HG02884 (cell line): ENCODE measurements around the gene OR51B6.
"Not testable (repeated sequence)": the region's sequence is repeated elsewhere in the genome, so short reads cannot be mapped to it uniquely, and the experiment has no call there.

Experiments used
- ATAC-seq: cut with Tn5 transposase; IDR thresholded peaks from one replicate; pipeline ENCODE4 v1.9.1; 2021; ENCODE audit warnings: mild to moderate bottlenecking, moderate library complexity; ENCODE audit not compliant: unreplicated experiment

Gene OR51B6, protein sequence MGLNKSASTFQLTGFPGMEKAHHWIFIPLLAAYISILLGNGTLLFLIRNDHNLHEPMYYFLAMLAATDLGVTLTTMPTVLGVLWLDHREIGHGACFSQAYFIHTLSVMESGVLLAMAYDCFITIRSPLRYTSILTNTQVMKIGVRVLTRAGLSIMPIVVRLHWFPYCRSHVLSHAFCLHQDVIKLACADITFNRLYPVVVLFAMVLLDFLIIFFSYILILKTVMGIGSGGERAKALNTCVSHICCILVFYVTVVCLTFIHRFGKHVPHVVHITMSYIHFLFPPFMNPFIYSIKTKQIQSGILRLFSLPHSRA

DNA sequence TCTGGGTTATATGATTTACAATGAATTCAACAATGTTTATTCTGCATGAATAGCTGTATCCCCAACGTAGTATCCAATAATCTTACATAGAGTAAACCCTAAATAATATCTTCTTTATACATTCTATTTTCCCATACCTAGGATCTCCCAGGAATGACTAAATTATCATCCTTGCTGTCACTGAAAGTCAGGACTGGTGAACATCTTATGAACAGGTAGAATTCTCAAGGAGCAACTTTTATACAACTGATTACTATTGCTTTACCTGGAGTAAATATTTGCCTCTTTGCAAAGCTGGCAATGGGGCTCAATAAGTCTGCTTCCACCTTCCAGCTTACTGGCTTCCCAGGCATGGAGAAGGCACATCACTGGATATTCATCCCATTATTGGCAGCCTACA, at the start of gene OR51B6:
OR51B6 (plus strand) TSS at position 301 of the 400 bp plus-strand sequence; CDS start at position 301, 0 bp downstream.
- no peak for ATAC-seq

DNA sequence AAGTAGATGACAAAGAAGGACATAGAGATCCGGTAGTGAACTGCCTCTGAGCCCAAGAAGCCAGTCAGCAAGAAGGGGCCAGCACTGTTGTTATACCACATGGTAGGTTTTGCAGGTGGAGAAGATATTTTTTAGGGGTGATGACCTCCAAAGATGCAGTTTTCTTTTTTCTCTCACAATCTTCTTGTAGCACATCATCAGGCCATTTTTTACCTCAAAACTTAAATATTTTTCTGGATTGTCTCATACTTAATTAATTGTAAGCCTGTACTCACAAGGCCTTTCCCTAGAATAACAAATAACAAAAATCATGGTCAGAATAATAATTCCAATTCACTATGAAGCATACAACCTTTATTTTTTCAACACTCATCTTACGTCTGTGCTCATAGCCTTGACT, 49.5 kb upstream of the OR51B6 start, which contains the start of gene OR51B4:
OR51B4 (minus strand) TSS at position 101 of the 400 bp plus-strand sequence; CDS start at position 101, 0 bp downstream.
- ATAC-seq, result no peak

DNA sequence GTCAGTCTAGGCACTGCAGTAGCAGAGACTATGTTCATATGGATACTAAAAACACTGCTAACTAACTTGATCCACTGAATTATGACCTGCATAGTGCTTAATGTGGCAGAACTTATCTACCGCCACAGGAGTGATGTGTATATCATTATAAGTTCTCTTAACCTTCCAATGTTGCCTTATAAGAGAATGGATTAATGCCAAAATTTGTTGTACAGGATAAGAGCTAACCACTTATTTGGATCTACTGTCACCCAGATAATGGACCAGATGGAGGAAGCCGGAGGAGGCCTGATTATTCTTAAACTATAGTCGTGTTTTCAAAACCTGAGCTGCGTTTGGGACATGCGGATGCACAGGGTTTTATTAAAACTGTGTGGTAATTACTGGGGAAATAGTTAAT, 47.7 kb upstream of the OR51B6 start:
- no peak for ATAC-seq

DNA sequence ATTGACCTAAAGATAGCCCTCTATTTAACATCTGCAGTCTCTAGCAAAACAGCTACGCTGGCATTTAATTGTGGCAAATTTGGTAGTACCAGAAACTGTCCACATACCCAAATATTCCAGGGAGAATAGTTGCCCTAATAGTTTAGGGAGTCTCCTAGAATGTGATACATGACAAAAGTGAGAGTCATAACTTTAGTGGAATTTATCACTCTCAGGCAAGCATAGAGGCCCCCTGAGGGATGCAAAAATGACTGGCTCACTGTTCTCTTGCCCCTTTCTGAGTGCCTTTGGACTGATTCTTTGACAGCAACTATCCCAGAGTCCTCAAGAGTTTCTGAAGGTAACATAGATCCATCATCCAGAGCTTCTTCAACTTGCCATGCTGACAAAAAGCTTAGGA, 47.3 kb upstream of the OR51B6 start:
- ATAC-seq, result no peak

DNA sequence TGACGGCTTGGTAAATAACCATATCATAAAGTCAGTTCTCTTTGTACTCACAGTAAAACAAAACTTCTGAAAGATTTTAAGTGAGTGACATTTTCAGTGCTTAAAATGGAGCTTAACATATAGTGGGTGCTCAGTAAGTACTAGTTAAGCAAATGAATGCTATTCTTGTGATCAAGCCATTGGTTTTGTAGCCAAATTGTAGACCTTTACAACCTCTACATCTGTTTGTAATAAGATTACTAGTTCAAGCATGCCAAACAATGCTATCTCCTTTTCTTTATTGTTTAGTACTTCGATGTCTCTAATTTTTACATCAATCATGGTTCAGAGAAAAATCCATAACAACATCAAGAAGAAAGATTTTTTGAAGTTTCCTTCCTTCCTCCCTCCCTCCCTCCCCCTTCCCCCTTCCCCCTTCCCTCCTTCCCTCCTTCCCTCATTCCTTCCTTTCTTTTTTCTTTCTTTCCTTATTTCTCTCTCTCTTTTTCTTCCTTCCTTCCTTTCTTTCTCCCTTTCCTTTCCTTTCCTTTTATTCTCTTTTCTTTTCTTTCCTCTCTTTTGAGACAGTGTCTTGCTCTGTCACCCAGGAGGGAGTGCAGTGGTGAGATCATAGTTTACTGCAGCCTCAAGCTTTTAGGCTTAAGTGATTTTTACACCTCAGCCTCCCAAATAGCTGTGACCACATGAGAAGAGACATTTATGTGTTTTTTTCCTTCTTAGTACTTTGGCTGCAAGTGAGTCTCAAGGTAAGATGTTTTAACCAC, 43.9 kb upstream of the OR51B6 start:
- no peak for ATAC-seq

DNA sequence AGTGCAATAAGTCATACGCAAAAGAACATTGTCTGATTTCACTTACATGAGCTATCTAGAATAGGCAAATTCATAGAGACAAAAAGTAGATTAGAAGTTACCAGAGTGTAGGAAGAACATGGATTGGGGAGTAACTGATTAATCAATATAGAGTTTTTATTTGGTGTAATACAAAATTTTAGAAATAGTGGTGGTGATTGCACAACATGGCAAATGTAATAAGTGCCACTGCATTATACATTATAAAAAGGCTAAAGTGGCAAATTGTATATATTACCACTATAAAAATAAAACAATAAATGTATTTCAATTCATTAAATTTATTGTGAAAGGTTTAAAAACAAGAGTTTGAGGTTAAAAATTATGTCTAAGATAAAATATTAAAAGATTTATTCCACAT, 40.9 kb upstream of the OR51B6 start:
- no peak for ATAC-seq

DNA sequence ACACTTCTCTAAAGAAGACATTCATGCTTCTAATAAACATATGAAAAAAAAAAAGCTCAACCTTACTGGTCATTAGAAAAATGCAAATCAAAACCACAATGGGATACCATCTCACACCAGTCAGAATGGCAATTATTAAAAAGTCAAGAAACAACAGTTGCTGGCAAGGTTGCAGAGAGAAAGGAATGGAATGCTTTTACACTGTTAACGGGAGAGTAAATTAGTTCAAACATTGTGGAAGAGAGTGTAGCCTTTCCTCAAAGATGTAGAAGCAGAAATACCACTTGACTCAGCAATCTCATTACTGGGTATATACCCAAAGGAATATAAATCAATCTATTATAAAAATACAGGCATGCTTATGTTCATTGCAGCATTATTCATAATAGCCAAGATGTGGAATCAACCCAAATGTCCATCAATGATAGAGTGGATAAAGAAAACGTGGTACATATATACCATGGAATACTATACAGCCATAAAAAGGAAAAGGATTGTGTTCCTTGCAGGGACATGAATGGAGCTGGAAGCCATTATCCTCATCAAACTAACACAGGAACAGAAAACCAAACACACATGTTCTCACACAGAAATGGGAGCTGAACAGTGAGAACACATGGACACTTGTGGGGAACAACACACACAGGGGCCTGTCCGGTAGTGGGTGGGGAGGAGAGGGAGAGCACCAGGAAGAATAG, 37.8 kb upstream of the OR51B6 start:
- not testable (repeated sequence) for ATAC-seq

DNA sequence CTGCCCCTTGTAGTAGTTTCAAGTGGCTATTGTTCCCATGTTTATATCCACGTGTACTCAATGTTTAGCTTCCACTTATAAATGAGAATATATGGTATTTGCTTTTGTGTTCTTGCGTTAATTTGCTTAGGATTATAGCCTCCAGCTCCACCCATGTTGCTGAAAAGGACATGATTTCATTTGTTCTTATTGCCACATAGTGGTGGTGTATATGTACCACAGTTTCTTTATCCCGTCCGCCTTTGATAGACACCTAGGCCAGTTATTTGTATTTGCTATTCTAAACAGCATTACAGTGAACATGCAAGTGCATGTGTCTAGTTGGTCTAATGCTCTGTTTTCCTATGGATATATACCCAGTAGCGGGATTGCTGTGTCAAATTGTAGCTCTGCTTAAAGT, 34.0 kb upstream of the OR51B6 start:
- ATAC-seq, result no peak

DNA sequence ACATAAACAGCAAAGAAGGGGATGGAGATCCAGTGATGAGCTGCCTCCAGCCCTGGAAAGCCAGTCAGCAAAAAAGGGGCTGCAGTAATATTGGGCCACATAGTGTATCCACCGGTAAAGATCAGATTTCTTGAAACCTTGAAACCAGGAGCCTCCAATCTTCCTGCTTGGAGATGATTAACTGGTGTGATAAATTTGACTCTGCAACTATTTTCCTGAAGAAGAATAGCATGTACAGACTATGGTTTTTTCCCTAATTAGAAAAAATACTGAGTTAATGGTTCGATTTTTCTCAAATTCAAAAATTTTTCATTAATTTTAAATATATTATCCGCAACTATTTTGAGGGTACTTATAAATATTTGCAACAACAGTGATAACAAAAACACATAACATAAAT, 27.1 kb upstream of the OR51B6 start, which contains the start of gene OR51B2:
OR51B2 (minus strand) TSS at position 101 of the 400 bp plus-strand sequence; CDS start at position 101, 0 bp downstream.
- ATAC-seq, result no peak

DNA sequence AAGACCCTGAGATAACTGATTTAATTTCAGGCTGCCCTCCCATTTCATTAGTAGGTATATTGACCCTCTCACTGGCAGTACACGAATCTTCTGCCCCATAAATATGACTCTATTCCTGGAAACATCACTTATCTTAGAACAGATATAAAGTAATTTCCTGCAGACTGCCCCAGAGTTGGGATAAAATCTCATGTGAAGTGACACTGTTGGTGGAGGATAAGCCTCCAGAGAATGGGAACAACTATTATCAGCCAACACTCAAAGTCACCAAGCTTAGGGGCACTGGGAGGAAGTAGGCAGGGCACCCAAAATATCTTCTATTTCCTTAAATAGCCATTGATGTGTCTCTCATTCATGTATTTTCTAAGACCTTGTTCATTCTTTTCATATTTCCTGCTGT, 16.1 kb upstream of the OR51B6 start:
- ATAC-seq, result no peak

DNA sequence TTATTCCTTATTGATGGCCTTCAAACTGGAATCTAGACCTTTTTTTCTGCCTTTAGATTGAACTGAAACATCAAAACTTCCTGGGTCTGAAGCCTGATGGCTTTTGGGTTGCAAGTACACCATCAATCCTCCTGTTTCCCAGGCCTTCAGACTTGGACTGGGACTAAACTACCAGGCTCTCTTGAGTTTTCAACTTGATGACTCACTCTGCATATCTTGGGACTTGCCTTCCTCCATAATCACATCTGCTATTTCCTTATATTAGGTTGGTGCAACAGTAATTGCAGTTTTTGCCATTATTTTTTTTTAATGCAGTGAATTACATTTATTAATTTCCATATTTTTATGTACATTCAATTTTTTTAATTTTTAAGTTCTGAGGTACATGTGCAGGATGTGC, 15.0 kb upstream of the OR51B6 start:
- no peak for ATAC-seq

DNA sequence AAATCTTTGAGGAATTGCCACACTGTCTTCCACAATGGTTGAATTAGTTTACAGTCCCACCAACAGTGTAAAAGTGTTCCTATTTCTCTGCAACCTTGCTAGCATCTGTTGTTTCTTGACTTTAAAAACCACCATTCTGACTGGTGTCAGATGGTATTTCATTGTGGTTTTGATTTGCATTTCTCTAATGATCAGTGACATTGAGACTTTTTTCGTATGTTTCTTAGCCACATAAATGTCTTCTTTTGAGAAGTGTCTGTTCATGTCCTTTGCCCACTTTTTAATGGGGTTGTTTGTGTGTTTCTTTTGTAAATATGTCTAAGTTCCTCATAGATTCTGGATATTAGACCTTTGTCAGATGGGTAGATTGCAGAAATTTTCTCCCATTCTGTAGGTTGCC, 14.1 kb upstream of the OR51B6 start:
- not testable (repeated sequence) for ATAC-seq

DNA sequence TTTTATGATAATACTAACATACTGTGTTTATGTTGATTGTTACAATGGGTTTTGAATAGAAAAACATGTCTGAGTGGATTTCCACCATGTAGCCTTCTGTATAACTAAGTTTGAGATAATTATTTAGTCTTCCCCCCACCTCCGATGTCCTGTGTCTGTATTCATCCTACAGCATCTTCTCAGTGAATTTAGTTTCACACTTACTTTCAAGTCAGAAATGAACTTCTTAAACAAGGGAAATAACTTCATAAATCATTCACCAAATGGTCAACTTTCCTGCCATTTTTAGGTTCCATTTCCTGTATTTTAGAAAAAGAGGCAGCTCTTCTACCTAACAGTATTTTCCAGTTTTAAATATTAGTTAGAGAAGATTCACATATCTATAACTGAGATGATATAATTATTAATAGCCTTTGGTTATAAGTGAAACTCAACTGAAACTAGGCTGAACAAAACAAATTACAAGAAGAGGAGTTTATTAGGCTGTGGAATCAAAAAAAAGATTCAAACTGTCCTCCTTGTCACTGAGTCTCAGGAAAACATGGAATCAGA, 11.5 kb upstream of the OR51B6 start:
- no peak for ATAC-seq

DNA sequence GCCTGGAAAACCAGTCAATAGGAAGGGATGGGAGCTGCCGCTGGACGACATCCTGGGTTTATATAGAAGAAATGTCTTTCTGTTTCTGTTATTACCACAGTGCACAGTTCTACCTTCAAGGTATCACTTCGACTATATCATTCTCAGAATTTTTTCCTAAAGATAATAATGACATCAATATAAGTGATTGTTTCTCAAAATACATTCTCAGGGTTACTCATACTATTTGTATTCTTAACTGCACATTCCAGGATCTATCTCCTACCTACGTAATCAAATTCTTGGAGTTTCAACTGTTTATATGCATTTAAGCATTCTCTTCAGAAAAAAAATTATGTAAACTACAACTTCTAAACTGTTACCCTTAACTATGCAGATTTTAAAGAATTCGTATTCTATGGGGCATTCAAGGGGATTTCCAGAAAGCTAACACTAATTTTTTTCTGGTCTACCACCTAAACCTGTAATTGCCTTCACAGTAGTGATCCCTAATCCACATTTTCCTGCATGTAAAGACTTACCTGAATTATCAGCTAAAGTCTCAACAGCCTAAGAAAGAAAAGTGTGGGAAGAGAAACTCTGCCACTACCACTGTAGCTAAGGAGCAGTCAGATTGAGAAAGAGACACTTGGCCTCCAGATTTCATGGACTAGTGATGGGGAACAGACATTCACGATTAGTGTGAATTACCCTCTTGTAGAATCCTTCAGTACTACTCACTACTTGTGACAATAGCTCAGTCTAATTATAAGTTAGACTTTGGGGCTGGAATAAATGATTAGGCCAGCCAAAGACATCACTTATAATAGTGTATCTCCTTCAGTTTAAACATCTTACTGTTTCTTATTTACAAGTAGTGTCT, 7.6 kb upstream of the OR51B6 start, which contains the start of gene OR51B5:
OR51B5 (minus strand) TSS at position 51 of the 862 bp plus-strand sequence; CDS start at position 51, 0 bp downstream.
- ATAC-seq, result no peak

DNA sequence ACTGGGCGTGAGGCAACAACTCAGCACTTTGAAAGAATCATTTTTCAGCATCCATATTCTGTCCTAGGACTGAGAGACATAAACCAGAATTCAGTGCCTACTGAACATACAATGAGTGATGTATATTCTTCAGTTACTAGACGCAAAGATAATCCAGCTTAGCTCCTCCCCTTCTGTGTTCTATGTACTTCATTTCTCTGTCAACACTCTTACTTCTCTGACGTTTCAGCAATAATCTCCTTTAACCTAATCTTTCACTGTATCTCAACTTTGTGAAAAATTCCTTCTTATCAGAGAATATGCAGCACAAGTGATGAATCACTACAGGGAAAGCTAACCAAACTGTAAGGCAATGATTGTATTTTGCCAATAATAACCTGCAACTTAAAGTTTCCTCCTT, 5.5 kb upstream of the OR51B6 start:
- no peak for ATAC-seq

DNA sequence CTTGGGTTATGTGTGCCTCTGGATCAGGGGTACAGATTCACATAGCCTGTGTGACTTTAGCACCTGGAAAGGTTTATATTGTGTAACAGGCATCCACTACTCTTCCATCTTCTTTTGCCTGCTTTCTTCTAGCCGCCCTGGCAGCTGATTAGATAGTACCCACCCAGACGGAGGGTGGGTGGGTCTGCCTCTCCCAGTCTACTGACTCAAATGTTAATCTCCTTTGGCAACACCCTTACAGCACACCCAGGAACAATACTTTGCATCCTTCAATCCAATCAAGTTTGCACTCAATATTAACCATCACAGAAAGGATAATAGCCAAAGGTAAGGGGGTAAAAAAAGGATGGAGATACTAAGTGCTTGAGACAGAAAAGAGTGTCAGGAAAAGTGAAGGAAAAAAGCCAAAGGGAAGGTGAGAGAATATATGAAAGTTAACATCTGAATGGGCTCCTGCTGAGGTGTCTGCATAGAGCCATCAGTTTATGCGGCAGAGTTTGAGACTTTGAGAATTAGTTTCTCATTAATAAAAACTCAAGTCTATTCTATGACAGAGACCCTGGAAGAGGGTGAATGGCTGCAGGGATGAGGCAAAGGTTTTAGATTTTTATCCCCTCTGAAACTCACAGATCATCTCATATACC, 2.6 kb upstream of the OR51B6 start:
- no peak for ATAC-seq

DNA sequence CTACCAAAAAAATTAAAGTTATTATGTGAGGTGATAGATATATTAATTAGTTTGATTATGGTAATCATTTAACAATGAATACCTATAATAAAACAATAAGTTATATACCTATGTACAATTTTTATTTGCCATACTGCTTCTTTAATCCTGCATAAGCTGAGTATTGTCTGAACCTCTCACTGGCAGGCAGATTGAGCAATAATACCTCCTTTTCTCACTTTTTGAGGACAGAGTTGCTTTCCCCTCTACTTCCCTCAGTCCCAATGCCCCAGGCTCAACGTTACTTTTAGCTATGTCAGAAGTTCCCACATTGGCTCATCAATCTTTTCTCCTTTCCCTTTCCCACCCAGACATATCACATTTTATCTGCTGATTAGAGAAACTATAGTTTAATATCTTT, 1.8 kb upstream of the OR51B6 start:
- ATAC-seq, result no peak

DNA sequence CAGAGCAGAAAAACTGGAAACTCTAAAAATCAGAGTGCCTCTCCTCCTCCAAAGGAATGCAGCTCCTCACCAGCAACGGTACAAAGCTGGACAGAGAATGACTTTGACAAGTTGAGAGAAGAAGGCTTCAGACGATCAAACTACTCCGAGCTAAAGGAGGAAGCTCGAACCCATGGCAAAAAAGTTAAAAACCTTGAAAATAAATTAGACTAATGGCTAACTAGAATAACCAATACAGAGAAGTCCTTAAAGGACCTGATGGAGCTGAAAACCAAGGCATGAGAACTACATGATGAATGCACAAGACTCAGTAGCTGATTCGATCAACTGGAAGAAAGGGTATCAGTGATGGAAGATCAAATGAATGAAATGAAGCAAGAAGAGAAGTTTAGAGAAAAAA, 4.7 kb downstream of the OR51B6 start:
- not testable (repeated sequence) for ATAC-seq

DNA sequence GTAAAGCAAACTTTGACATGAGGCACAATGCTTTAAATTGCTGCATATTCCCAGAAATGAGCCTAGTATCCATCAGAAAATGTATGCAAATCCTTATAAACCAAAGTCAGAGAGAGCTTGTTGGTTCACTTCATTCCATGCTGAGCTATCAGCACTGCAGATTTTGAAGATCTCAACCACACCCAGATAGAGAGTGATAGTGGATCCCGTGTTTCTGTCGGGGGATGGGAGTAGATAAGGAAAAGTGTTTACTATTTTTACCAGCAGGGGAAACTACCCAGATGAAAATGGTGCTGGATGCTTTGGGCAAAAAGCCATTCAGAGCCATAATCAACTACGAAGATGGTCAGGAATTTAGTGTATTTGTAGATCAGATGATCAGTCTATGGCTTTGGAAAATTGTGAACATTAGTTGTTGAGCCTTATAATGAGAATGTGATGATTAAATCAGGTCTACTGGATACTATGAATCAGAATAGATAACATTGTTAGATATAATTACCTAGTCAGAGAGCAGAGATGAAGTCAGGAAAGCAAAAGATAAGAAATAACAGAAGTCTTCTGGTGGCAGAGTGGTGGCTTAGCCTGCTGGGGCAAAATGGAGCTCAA, 10.8 kb downstream of the OR51B6 start:
- no peak for ATAC-seq
